GM19351 (cell line): Measurements from ENCODE around the gene TEPSIN.

ENCODE experiments used
- ATAC-seq: cut with Tn5 transposase; IDR thresholded peaks from one replicate; pipeline ENCODE4 v1.9.1; 2021; ENCODE audit warnings: mild to moderate bottlenecking, moderate library complexity; ENCODE audit not compliant: unreplicated experiment

Gene TEPSIN

GRCh38 chr17:81199482-81199830 lies 39.4 kb downstream of the TEPSIN start:
- ATAC-seq, result no peak

- no peak for ATAC-seq
Observed at GRCh38 chr17:81198826-81199481, 39.9 kb downstream of the TEPSIN start.

- no peak for ATAC-seq
Observed at GRCh38 chr17:81197831-81198490, 40.9 kb downstream of the TEPSIN start.

GRCh38 chr17:81197409-81197795 lies 41.5 kb downstream of the TEPSIN start:
- ATAC-seq, result no peak

- no peak for ATAC-seq
Observed at GRCh38 chr17:81196505-81197408, 42.1 kb downstream of the TEPSIN start.

GRCh38 chr17:81195941-81196495 lies 42.8 kb downstream of the TEPSIN start:
- no peak for ATAC-seq

- no peak for ATAC-seq
Observed at GRCh38 chr17:81194941-81195901, 43.6 kb downstream of the TEPSIN start.

- ATAC-seq, result no peak
Observed at GRCh38 chr17:81194225-81194760, 44.6 kb downstream of the TEPSIN start.

GRCh38 chr17:81193470-81194224 lies 45.2 kb downstream of the TEPSIN start:
- ATAC-seq, result no peak

GRCh38 chr17:81193051-81193410 lies 45.8 kb downstream of the TEPSIN start:
- no peak for ATAC-seq

- no peak for ATAC-seq
Observed at GRCh38 chr17:81192386-81193050, 46.3 kb downstream of the TEPSIN start.

- ATAC-seq, result no peak
Observed at GRCh38 chr17:81191646-81192045, 47.2 kb downstream of the TEPSIN start.

- ATAC-seq, result no peak
Observed at GRCh38 chr17:81191116-81191515, 47.7 kb downstream of the TEPSIN start.

- ATAC-seq, result no peak
Observed at GRCh38 chr17:81190591-81190990, 48.3 kb downstream of the TEPSIN start.

- ATAC-seq, result no peak
Observed at GRCh38 chr17:81189670-81190530, 49.0 kb downstream of the TEPSIN start.

- no peak for ATAC-seq
Observed at GRCh38 chr17:81189016-81189415, 49.8 kb downstream of the TEPSIN start.

- ATAC-seq, result no peak
Observed at GRCh38 chr17:81188491-81188840, 50.4 kb downstream of the TEPSIN start.
